ENCODE data around the gene ATXN1.

Gene ATXN1

GRCh38 chr6:16803294-16804200, 42.3 kb upstream of the ATXN1 start:
- Histone ChIP-seq H3K4me3 (replicated peaks; ENCODE audit: insufficient read depth, low read length) (no peak overlapping the region), H3K27me3 (ENCODE audit: insufficient read depth, poor library complexity, severe bottlenecking) (no peaks in the 10 kb centered on the region)
- DNase-seq (ENCODE audit: low read depth in 1 of 2, low spot score in 1 of 2): no peak

GRCh38 chr6:16802071-16802470, 40.8 kb upstream of the ATXN1 start:
- no peak overlapping the region for H3K4me3 ChIP-seq (replicated peaks; ENCODE audit: insufficient read depth, low read length)
- H3K27ac ChIP-seq (replicated peaks): no peak overlapping the region
- DNase-seq (ENCODE audit: low read depth in 1 of 2, low spot score in 1 of 2): peak; percentile 24 to 26
- no peaks in the 10 kb centered on the region for H3K27me3 ChIP-seq (ENCODE audit: insufficient read depth, poor library complexity, severe bottlenecking)
- TF ChIP-seq POLR2AphosphoS5 (IDR thresholded peaks at IDR 0.05; ENCODE audit: low read depth): no peak
- no peak for TF ChIP-seq CTCF (IDR thresholded peaks at IDR 0.05; ENCODE audit: insufficient read depth, low read length)
- TF ChIP-seq REST (IDR thresholded peaks at IDR 0.05; ENCODE audit: insufficient replicate concordance, low read depth): no peak
- no peak for TF ChIP-seq GABPA (IDR thresholded peaks at IDR 0.05; ENCODE audit: low read depth)
- TF ChIP-seq SPI1 (IDR thresholded peaks at IDR 0.05; ENCODE audit: borderline replicate concordance, low read depth): no peak

More at GRCh38 chr6:16803294-16804200, 42.3 kb upstream of the ATXN1 start:
- TF ChIP-seq REST (IDR thresholded peaks at IDR 0.05; ENCODE audit: insufficient replicate concordance, low read depth) (no peak), GABPA (IDR thresholded peaks at IDR 0.05; ENCODE audit: low read depth) (no peak), SPI1 (IDR thresholded peaks at IDR 0.05; ENCODE audit: borderline replicate concordance, low read depth) (no peak), POLR2AphosphoS5 (IDR thresholded peaks at IDR 0.05; ENCODE audit: low read depth) (no peak)
- no peak overlapping the region for H3K27ac ChIP-seq (replicated peaks)

GRCh38 chr6:16800942-16801341, 39.7 kb upstream of the ATXN1 start:
- Histone ChIP-seq H3K27ac (replicated peaks) (no peak overlapping the region), H3K27me3 (ENCODE audit: insufficient read depth, poor library complexity, severe bottlenecking) (no peaks in the 10 kb centered on the region), H3K4me3 (replicated peaks; ENCODE audit: insufficient read depth, low read length) (no peak overlapping the region)
- TF ChIP-seq CTCF (IDR thresholded peaks at IDR 0.05; ENCODE audit: insufficient read depth, low read length) (no peak), REST (IDR thresholded peaks at IDR 0.05; ENCODE audit: insufficient replicate concordance, low read depth) (no peak), GABPA (IDR thresholded peaks at IDR 0.05; ENCODE audit: low read depth) (no peak), POLR2AphosphoS5 (IDR thresholded peaks at IDR 0.05; ENCODE audit: low read depth) (no peak), SPI1 (IDR thresholded peaks at IDR 0.05; ENCODE audit: borderline replicate concordance, low read depth) (no peak)
- DNase-seq (ENCODE audit: low read depth in 1 of 2, low spot score in 1 of 2): peak; percentile 42 to 46

All from HL-60 (cell line).